SK-N-SH treated with all-trans-retinoic acid at 6 μM for 48 hours (cell line): ENCODE data around the gene GSAP.

Experiments
- ARNTL ChIP-seq: fragments of 450-650 bp; formaldehyde crosslinking; IDR thresholded peaks from 2 replicates; pipeline ENCODE4 v1.5.0; 2020; ENCODE audit warnings: low read depth, mild to moderate bottlenecking, moderate library complexity, borderline replicate concordance
- BACH2 ChIP-seq: fragments of 250-450 bp; sonication (Bioruptor Pico); IDR thresholded peaks from 2 replicates; pipeline ENCODE4 v1.9.0; 2021; ENCODE audit warnings: mild to moderate bottlenecking, borderline replicate concordance
- CSDC2 ChIP-seq: fragments of 250-450 bp; sonication (Bioruptor Pico); IDR thresholded peaks from 2 replicates; pipeline ENCODE4 v1.5.0; 2020; ENCODE audit warnings: mild to moderate bottlenecking, moderate library complexity
- OSR1 ChIP-seq: fragments of 250-450 bp; sonication (Bioruptor Pico); IDR thresholded peaks from 2 replicates; pipeline ENCODE4 v1.8.0; 2022; ENCODE audit warnings: moderate library complexity, mild to moderate bottlenecking, inconsistent platforms
- PATZ1 ChIP-seq: fragments of 250-450 bp; sonication (Bioruptor Pico); IDR thresholded peaks from 2 replicates; pipeline ENCODE4 v1.8.0; 2020; ENCODE audit warnings: mild to moderate bottlenecking, moderate library complexity, borderline replicate concordance
- PPARA ChIP-seq: fragments of 250-450 bp; sonication (Bioruptor Pico); IDR thresholded peaks from 2 replicates; pipeline ENCODE4 v1.5.0; 2020; ENCODE audit warnings: mild to moderate bottlenecking, borderline replicate concordance
- RARB ChIP-seq: fragments of 250-450 bp; sonication (Bioruptor Pico); IDR thresholded peaks from 2 replicates; pipeline ENCODE4 v1.8.0; 2021; ENCODE audit warnings: mild to moderate bottlenecking, moderate library complexity
- SNAI2 ChIP-seq: fragments of 250-450 bp; sonication (Bioruptor Pico); IDR thresholded peaks from 2 replicates; pipeline ENCODE4 v1.5.0; 2020; ENCODE audit warnings: mild to moderate bottlenecking, moderate library complexity
- TOX ChIP-seq: fragments of 250-450 bp; sonication (Bioruptor Pico); IDR thresholded peaks from 2 replicates; pipeline ENCODE4 v1.8.0; 2021; ENCODE audit warnings: mild to moderate bottlenecking, moderate library complexity, borderline replicate concordance
- ZC3H10 ChIP-seq: fragments of 250-450 bp; sonication (Bioruptor Pico); IDR thresholded peaks from 2 replicates; pipeline ENCODE4 v1.5.1; 2021; ENCODE audit warnings: mild to moderate bottlenecking, moderate library complexity
- ZFP3 ChIP-seq: fragments of 250-450 bp; sonication (Bioruptor Pico); IDR thresholded peaks from 2 replicates; pipeline ENCODE4 v1.5.0; 2020; ENCODE audit warnings: mild to moderate bottlenecking, moderate library complexity
- ZFP30 ChIP-seq: fragments of 450-650 bp; formaldehyde crosslinking; IDR thresholded peaks from 2 replicates; pipeline ENCODE4 v1.5.0; 2022; ENCODE audit warnings: mild to moderate bottlenecking, moderate library complexity
- ZNF8 ChIP-seq: fragments of 450-650 bp; formaldehyde crosslinking; IDR thresholded peaks from 2 replicates; pipeline ENCODE4 v1.5.0; 2020; ENCODE audit warnings: mild to moderate bottlenecking, moderate library complexity

DNA sequence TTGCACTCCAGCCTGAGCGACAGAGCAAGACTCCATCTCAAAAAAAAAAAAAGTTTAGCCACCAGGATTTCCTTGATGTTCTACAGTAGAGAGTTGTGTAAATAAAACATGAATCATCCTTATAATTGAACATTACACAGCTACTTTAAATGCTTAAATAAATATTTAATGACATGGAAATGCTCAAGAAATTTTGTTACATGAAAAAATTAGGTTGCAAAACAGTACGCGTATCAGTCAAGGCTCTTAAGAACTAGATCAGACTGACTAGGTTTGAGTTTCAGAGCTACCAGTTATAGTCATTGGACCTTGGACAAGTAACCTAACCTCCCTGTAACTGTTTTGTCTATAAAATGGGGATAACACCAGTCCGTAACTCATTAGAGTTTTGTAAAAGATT, 38.7 kb upstream of the GSAP start:
- TF ChIP-seq ZFP3 (CRISPR knock-in tag) (no peak), ARNTL (CRISPR knock-in tag) (no peak), OSR1 (CRISPR knock-in tag) (no peak), PATZ1 (no peak), ZFP30 (no peak), CSDC2 (CRISPR knock-in tag) (no peak), PPARA (CRISPR knock-in tag) (no peak), ZNF8 (no peak), BACH2 (no peak), ZC3H10 (CRISPR knock-in tag) (no peak), RARB (CRISPR knock-in tag) (no peak), SNAI2 (CRISPR knock-in tag) (no peak), TOX (no peak)
